HG02759 (cell line): ENCODE data around the gene PHKG2.
A peak's percentile ranks its signal among the peaks of the same experiment; 100 is the strongest.

ENCODE experiments used
- ATAC-seq: cut with Tn5 transposase; IDR thresholded peaks from one replicate; pipeline ENCODE4 v1.9.1; 2021; ENCODE audit warnings: mild to moderate bottlenecking, moderate library complexity; ENCODE audit not compliant: unreplicated experiment

Gene PHKG2

DNA sequence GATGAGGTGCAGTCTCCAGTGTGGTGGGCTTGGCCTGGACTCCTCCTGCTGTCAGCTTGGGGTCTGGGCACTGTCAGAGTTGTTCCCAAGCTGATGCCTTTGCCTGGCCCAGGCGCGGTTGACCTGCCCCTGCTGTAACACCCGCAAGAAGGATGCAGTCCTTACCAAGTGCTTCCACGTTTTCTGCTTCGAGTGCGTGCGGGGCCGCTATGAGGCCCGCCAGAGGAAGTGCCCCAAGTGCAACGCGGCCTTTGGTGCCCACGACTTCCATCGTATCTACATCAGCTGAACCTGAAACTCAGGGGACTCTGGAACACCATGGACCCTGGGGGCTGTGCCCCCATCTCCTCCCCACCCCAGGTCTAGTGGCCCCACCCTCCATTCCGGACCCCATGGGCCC is 25.6 kb downstream of the PHKG2 start:
- no peak for ATAC-seq

DNA sequence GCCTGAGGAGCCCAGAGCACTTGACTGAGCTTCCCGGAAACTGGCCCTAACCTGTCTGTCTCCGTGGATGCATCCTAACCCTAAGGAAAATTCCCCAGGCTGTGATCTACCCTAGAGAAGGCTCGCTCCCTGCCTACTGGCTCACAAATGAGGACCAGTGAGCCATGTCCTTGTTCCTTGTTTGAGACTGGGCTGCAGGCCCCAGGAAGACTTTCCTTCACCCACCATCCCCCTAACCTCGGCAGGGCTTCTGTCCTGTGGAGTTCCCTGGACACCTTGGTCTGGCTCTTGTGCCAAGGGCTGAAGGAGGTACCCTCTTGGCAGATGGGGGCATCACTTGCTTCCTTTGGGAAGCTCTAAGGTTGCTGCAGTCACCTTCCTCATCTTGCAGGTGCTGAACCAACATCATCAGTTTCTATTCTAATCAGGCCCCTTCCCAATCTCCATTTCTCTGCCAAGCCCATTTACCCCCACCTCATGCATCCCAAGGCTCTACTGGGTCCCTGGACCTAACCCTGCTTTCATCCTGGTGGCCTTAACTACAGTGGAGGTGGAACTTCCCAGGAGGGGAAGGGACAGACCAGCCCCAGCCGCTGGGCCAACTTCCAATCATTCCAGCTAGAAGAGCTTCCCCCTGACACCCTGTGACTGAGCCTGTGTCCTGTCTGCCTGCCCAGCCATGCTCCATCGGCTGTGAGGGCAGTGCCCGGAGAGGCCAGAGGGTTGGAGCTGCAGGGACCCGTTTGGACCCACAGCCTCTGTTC is 26.3 kb downstream of the PHKG2 start:
- no peak for ATAC-seq

DNA sequence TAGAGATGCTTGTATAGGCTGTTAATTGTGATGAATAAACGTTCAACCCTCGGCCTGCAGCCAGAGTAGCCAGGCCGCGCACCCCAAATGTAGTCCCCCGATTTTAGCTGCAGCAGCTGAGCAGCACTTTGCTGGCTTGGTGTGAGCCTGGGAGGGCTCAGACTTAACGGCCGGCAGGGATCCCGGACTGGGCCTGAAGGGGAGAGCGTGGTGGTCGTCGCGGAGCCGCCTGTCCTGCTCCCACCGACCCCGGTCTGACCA is 26.8 kb downstream of the PHKG2 start:
- ATAC-seq: no peak

DNA sequence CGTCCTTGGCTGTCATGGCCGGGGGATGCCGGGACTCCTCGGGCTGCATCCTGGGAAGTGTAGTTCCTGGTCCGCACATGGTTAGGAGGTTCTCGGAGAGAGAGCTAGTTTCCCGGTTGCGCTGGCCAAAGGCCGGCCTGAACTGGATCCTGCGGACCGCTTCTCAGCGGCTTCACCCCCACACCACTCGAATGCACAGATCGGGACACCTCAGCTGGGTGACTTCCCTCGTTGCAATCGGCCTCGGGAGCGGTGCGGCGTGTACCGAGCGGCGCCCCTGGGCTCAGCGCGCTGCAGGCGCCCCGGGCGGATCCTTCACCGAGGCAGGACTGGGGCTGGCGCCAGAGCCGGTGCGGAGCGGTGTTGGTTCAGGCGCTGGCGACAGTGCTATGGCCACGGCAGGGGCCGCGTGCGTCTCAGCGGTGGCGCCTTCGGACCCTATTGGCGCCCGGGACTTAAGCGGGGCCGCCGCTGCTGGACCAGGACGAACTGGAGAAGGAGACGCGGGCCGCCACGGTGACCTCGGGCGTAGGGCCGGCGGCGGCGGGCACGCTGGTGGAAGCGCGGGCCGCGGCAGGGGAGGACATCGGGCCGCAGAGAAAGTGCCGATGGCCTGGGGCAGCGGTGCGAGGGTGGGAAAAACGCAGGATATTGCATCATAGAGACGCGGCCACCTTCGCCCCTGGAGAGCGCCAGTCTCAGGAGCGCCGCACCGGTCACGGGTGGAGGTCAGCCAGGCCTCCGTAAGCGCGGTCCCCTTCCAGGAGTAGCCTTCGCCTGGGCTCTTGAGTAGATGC is 27.4 kb downstream of the PHKG2 start:
- peak; percentile 71 for ATAC-seq

DNA sequence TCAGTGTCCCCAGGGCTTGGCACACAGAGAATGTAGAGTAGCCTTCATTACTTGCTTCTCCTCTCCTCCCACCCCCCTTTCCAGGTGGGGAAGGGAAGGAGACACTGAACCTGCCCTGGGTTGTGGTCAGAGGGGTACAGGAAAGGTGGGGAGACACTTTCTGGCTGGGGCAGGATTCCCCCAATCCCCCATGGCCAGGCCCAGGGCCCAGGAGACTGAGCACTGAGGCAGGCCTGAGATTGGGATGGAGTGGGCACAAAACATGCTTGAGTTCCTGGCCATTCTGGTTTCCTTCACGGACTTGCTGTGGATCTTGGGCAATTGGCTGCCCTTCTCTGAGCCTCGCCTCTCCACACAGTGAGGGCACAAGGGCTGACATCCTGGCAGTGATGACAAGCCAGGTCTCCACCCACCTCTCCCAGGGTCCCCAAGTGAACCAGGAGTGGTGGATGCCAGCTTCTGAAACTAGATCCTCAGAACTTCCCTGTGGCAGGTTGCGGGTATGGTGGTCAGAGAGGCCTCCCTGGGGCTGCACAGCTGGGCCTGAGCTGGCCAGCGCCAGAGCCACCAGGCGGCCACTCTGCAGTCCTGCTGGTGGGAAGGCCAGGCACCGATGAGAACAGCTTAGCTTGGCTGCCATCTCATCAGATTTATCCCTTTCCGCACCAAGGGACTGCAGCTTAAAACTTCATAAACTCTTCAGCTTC is 29.5 kb downstream of the PHKG2 start:
- no peak for ATAC-seq

DNA sequence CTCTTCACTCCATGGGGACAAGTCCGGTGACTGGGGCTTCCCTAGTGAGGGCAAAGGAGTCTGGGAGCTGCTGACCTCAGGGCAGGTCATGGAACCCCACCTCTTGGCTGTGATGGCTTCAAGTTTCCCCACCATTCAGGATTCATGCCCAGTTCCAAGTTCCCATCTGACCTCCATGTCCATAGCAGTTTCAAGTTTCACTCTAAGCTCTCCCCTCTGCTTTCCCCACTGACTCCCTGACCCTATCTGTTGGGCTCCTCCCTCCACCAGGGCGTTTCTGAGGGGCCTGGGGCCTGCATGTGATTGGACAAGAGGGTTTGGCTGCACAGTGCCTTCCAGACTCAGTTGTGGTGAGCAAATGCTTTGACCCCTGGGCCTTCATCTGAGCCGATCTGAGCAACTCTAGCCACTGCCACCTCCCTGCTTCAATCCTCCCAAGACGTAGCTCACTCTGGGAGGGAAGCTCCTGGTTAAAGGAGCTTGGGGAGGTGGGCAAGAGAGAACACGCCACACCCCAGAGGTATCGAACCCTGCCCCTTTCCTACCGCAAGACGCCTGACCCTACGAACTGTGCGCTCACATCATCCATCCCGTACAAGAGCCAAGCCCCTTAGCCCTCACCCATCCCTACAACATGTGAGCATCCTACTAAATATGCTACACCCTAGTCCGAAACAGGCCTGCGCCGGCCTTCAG is 30.5 kb downstream of the PHKG2 start:
- no peak for ATAC-seq

DNA sequence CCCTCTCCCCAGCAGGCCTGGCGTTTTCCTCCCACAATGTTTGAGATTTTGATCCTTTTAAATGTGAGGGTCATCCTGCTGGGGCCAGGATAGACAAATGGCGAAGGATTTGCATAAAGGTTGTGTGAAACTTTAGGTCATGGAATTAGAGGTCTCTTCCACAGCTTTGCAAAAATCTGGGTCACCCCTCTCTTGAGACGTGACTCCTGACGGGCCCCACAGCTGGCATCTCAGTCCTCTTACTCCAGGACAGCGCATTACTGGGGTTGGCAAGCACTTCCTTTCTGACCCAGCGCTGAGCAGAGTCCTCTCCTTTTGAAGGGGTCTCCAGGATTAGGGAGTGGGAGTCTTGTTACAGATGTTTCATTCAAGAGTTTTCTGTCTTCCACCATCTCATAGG is 31.4 kb downstream of the PHKG2 start:
- no peak for ATAC-seq

DNA sequence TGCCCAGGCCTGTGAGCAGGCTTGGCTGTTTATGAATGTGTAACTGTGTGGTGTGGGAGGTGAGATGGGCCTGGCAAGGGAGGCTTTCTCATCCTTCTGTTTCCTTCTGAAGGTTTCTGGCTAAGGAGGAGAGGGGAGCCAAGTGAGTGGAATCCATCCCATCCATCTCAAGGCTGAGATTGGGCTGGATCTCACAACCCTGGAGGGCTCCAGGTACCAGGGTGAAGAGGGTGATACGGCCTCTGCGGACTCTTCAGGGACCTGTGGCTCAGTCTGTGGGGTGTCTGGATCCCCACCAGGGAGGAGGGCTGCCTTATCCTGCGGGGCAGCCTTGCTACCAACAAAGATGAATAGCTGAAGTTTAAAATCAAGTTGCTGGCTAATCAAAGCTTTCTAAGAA is 31.8 kb downstream of the PHKG2 start:
- no peak for ATAC-seq

DNA sequence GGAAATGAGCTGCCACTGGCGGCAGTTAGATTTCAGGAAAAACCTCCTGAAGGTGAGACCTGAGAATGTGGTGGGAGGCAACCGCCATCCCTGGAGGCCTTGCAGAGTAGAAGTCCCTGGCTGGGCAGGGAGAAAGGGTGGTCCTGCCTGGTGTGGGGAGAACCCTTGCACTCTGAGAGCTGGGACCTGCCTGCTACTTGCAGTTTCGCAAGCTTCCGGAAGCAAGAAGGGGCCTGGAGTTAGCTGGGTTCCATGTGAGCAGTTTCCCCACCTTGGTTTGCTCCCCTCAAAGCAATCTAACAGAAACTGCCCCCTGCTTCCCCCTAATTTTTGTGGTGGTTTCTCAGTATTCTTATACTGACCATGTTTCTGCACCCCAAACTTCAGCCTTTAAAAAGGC is 32.3 kb downstream of the PHKG2 start:
- no peak for ATAC-seq

DNA sequence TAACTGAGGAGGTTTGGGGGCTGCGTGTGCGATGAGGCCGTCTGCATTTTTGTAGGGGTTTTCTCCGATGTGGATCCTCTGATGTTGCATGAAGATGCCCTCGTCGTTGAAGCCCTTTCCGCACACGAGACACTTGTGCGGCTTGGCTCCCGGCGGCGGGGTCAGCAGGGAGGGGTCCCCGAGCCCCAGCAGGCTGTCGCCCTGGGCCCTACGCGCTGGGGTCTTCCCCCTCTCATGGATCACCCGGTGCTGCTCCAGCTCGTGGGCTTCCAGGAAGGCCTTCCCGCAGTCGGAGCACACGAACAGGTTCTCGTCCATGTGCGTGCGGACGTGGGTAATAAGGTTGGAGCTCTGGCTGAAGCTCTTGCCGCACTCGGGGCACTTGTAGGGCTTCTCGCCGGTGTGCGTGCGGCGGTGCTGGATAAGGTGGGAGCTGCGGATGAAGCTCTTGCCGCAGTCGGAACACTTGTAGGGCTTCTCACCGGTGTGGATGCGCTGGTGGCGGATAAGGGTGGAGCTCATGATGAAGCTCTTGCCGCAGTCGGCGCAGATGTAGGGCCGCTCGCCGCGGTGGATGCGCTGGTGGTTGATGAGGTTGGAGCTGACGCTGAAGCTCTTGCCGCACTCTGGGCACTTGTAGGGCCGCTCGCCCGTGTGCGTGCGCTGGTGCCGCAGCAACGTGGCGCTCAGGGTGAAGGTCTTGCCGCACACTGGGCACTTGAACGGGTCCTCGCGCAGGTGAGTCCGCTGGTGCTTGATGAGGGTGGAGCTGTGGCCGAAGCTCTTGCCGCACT is 34.5 kb downstream of the PHKG2 start:
- ATAC-seq: no peak

DNA sequence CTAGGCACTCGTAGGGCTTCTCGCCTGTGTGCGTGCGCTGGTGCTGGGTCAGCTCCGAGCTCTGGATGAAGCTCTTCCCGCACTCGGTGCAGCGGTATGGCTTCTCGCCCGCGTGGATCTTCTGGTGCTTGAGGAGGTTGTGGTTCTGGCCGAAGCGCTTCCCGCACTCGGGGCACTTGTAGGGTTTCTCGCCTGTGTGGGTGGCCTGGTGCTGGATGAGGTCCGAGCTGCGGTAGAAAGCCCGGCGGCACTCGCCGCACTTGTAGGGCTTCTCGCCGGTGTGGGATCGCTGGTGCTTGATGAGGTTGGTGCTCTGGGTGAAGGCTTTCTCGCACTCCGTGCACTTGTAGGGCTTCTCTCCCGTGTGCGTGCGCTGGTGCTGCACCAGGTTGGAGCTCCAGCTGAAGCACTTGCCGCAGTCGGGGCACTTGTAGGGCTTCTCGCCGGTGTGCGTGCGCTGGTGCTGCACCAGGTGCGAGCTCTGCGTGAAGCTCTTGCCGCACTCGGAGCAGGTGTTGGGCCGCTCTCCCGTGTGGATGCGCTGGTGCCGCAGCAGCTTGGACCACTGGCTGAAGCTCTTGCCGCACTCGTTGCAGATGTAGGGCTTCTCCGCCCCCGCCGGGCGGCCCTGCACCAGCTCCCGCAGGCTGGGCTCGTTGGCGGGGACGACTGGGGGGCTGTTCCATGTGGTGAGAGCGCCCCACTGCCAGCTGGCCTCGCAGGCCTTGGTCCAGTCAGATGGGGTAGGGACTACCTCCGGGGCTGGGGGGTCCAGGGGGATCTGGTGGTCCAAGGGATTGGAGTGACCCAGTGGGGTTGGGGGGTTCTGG is 35.3 kb downstream of the PHKG2 start:
- no peak for ATAC-seq

DNA sequence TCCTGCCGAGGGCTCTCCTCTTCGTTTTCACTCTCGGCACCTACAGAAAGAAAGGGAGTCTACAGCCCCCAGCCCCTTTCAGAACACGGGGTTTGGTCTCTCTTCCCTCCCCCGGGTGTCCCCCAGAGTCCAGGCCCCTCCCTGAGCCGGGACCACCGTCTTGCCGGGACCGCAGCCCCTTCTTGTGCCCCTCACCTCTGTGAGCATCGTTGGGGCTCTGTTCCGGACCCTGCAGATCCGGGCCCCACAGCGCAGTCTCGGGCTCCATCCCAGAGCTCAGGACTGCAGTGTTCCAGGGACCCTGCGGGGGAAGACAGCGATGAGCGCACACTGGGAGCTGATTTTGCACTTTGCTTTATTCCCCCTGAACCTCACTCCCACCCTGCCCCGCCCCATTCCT is 36.0 kb downstream of the PHKG2 start:
- no peak for ATAC-seq

DNA sequence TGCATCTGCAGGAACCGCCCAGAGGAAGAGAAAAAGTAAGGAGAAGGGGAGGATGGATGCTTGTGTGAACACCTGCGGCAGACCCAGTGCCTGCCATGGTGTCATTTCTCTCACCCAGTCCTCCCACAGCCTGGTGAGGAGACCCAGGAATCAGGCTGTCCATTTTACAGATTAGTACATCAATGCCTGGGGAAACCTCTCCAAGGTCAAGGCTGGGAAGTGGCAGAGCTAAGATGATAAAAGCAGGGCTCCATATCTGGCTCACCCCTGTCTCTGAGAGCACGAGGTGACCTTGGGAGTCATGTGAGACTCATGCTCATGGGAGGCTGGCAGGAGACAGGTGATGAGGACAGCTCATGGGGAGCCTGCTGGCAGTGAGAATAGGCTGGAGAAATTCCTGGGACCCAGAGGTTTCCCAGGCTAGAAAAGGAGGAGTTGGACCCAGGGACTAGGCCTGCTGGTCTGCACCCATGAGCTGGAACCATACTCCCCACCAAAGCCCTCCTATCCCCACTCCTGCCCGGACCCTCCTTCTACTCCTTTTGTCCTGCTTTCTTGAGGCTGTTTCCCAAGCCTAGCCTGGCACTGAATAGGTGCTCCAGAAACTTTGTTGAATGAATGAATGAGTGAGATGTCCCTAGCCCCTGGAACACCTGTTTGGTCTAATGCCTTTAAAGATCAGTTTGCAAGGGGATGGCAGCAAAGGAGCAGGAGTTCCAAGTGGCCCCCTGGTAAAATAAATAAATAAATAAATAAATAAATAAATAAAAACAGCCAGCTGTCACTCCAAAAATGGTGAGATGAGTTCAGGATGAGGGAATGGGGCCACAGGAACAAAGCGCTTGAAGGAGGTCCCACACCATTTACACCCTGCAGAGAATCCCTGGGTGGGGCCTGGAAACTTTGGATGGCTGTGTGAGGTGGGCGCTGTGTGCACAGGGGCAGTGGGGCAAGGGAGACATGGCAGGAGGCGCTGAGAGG is 37.2 kb downstream of the PHKG2 start:
- no peak for ATAC-seq

DNA sequence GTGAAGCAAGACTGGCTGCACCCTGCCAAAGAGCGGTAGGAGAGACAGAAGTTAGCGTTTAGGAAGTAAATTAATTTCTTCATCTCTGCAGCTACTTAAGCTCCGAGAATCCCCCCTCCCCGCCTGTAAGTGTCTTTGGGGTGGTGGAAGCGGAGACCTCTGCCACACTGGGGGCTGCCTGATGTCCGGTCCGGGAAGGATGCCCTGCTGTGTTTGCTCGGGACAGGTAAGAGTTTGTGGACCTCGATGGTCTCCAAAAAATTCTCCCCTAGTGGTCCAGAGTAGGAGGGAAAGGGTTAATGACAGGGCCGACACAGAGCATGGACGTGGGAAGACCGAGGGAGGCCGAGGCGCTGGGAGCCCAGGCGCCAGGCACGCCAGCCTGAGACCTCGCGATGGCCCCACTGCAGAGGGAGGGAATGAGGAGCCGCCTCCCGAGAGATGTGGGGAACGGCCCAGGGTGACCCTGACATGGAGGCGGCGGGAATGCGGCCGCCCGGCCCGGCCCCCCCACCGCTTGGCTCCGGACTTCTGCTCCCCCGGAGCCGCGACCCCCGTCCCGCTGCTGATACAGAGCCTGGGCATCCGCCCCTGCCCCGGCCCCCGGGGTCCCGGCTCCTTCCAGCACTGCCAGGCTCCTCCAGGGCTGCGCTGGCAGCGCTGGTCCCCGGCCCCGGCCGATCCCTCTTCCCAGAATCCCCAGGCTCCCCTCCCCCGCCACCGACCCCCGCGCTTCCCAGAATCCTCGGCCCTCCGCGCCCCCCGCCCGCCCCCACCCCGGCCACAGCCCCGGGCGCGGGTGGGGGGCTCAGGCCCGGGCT is 38.1 kb downstream of the PHKG2 start:
- ATAC-seq: peak; percentile 26

DNA sequence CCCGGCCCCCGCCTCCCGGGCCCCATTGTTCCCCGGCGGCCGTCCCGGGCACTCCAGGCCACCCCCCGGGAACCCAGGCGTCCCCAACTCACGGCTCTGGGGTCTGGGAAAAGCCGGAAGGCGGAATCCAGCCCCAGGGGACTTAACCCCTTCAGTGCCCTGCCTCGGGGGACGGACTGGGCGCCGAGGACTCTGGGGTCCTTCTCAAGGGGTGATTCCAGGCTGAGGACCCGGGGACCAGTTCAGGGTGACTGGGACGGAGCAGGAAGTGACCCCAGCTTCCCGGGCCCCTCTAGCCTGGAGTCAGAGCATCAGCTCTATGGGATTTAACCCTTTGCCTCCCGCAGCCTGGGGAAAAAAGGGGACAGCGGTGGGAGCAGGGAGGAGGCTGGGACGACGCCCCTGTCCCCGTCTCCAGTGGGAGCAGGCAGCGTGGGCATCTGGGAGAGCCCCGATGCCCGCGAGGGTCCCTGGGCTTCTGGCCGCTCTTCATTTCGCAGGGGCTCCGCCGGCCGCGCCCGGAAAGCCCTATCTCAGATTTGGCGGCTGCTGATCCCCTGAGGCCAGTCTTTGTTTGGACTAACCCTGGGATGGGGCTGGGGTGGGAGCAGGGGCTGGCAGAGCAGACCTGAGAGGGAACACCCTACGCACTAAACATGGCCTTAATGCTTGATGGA is 38.8 kb downstream of the PHKG2 start, which contains the start of gene ZNF629:
ZNF629 (minus strand) TSS at position 270 of the 677 bp plus-strand sequence. CDS start 2,723 bp downstream, outside the sequence.
- peak; percentile 50 for ATAC-seq

DNA sequence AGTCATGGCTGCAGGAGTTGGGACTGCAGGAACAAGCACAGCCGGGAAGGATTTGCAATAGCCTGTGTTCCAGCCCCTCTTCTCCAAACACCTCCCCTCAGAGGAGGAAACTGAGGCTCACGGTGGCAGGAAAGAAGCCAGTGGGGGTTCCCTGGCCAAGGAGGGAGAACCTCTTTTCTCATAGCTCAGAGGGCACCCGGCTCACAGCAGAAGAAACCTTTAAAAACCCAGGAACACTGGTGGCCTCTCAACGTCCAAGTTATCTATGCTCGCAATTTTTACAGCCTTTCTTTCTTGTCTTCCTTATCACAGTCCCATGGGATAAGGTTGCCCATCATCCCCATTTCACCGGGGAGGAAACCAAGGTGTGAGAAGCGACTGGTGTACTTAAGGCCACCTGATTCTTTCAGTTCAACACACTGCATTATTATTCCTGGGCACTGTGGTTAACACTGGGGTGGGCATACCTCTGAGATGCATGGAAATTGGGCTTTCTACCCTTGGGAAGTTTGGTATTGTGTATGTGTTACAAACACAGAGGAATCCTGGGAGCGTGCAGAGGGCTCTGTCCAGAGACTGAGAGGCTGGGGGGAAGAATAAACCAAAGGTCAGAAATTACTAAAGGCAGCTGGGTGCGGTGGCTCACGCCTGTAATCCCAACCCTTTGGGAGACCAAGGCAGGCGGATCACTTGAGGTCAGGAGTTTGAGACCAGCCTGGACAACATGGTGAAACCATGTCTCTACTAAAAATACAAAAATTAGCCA is 39.6 kb downstream of the PHKG2 start:
- no peak for ATAC-seq
